Neutrophil (primary cell): Measurements from ENCODE around the gene SRBD1.

ENCODE experiments used
- H3K27ac ChIP-seq: fragments of 200-600 bp; sonication (generic); 2 replicates; pipeline ENCODE4 v1.5.1; 2016; ENCODE audit warnings: mild to moderate bottlenecking, moderate library complexity
- H3K27me3 ChIP-seq: fragments of 200-600 bp; sonication (generic); 2 replicates; pipeline ENCODE4 v1.6.0; 2016; ENCODE audit warnings: mild to moderate bottlenecking
- H3K36me3 ChIP-seq: fragments of 200-600 bp; sonication (generic); 2 replicates; pipeline ENCODE4 v1.5.1; 2017
- H3K4me1 ChIP-seq, 2 experiments: fragments of 200-600 bp in 1 of 2; sonication (generic) in 1 of 2; 1 replicate in 1 of 2; 2 replicates in 1 of 2; pipeline versions ENCODE4 v1.5.1 to v1.6.1; 2013 to 2016; ENCODE audit warnings: low read depth in 1 of 2, low read length in 1 of 2, mild to moderate bottlenecking in 1 of 2, moderate library complexity in 1 of 2; ENCODE audit not compliant: control insufficient read depth in 1 of 2, insufficient read depth in 1 of 2
- H3K4me3 ChIP-seq, 2 experiments: fragments of 200-600 bp in 1 of 2; sonication (generic) in 1 of 2; 1 replicate in 1 of 2; 2 replicates in 1 of 2; pipeline ENCODE4 v1.5.1; 2013 to 2016; ENCODE audit warnings: low read depth in 1 of 2, low read length in 1 of 2, mild to moderate bottlenecking in 1 of 2, moderate library complexity in 1 of 2
- H3K9me3 ChIP-seq: fragments of 200-600 bp; sonication (generic); 2 replicates; pipeline ENCODE4 v1.5.1; 2016
- CTCF ChIP-seq: fragments of 200-600 bp; sonication (generic); IDR thresholded peaks from 2 replicates; pipeline ENCODE4 v1.5.1; 2016; ENCODE audit warnings: antibody characterized with exemption

Gene SRBD1

GRCh38 chr2:45647986-45648520 lies 37.0 kb upstream of the SRBD1 start:
- Histone ChIP-seq H3K27ac (no peak overlapping the region), H3K4me1 (peaks cover 25 to 33% of the 10 kb centered on the region in 2 experiments), H3K36me3 (no peaks in the 10 kb centered on the region), H3K9me3 (no peaks in the 10 kb centered on the region), H3K27me3 (peaks cover 36% of the 10 kb centered on the region), H3K4me3 (no peak overlapping the region)
- no peak for TF ChIP-seq CTCF

- Histone ChIP-seq H3K36me3 (no peaks in the 10 kb centered on the region), H3K4me3 (no peak overlapping the region), H3K4me1 (peaks cover 21 to 27% of the 10 kb centered on the region in 2 experiments), H3K9me3 (no peaks in the 10 kb centered on the region), H3K27me3 (peaks cover 36% of the 10 kb centered on the region), H3K27ac (no peak overlapping the region)
- TF ChIP-seq CTCF = no peak
Measured at GRCh38 chr2:45647356-45647755, 36.3 kb upstream of the SRBD1 start.

- peaks cover 16 to 17% of the 10 kb centered on the region in 2 experiments for H3K4me1 ChIP-seq
- no peaks in the 10 kb centered on the region for H3K9me3 ChIP-seq
- H3K27me3 ChIP-seq = peaks cover 30% of the 10 kb centered on the region
- no peak for TF ChIP-seq CTCF
- no peak overlapping the region for H3K27ac ChIP-seq
- no peak overlapping the region for H3K4me3 ChIP-seq
- no peaks in the 10 kb centered on the region for H3K36me3 ChIP-seq
Measured at GRCh38 chr2:45646289-45646688, 35.2 kb upstream of the SRBD1 start.

GRCh38 chr2:45643543-45644542 lies 32.8 kb upstream of the SRBD1 start:
- H3K36me3 ChIP-seq = no peaks in the 10 kb centered on the region
- no peaks in the 10 kb centered on the region for H3K9me3 ChIP-seq
- peak; percentile 95 for TF ChIP-seq CTCF
- peak overlapping the region; percentile 29 to 63 for H3K4me3 ChIP-seq
- H3K27me3 ChIP-seq = peaks cover 27% of the 10 kb centered on the region
- H3K27ac ChIP-seq = no peak overlapping the region
- H3K4me1 ChIP-seq = peaks cover 9 to 10% of the 10 kb centered on the region in 2 experiments

- H3K27ac ChIP-seq = no peak overlapping the region
- no peaks in the 10 kb centered on the region for H3K36me3 ChIP-seq
- H3K27me3 ChIP-seq = peaks cover 29% of the 10 kb centered on the region
- no peaks in the 10 kb centered on the region for H3K9me3 ChIP-seq
- no peak for TF ChIP-seq CTCF
- H3K4me1 ChIP-seq = peaks cover 9 to 10% of the 10 kb centered on the region in 2 experiments
- H3K4me3 ChIP-seq = peak overlapping the region; percentile 29 to 63
Measured at GRCh38 chr2:45643095-45643494, 32.0 kb upstream of the SRBD1 start.
